Measurements from ENCODE around the gene ASB16.

ASB16 gene

GRCh38 chr17:44170499-44171201 is at the start of gene ASB16:
ASB16 (plus strand) TSS chr17:44170704; CDS start chr17:44170790, 86 bp downstream.
- H3K27me3 ChIP-seq (ENCODE audit: control insufficient read depth, insufficient read depth, low read length), result no peaks in the 10 kb centered on the region
- peak within 1 kb of the TSS; percentile 75 for H2AFZ ChIP-seq
- H3K9ac ChIP-seq, result no peak within 1 kb of the TSS
- H3K9me3 ChIP-seq (ENCODE audit: control insufficient read depth, low read length), result no peaks in the 10 kb centered on the region
- peak within 1 kb of the TSS; percentile 32 for H3K4me3 ChIP-seq (ENCODE audit: low read depth, low read length)
- peaks cover 19% of the 10 kb centered on the region for H3K4me1 ChIP-seq
- no peaks in the 10 kb centered on the region for H3K79me2 ChIP-seq
- no peaks in the 10 kb centered on the region for H3K36me3 ChIP-seq (ENCODE audit: control insufficient read depth, insufficient read depth, low read length)
- no peak for TF ChIP-seq CTCF (IDR thresholded peaks at IDR 0.05)
- peak within 1 kb of the TSS; percentile 51 for H3K27ac ChIP-seq
- peak within 1 kb of the TSS; percentile 65 for H3K4me2 ChIP-seq (ENCODE audit: low read length)

GRCh38 chr17:44120851-44121605 is 49.5 kb upstream of the ASB16 start:
- H3K27me3 ChIP-seq (ENCODE audit: control insufficient read depth, insufficient read depth, low read length), result no peaks in the 10 kb centered on the region
- peak overlapping the region; percentile 97 for H3K4me3 ChIP-seq (ENCODE audit: low read depth, low read length)
- no peaks in the 10 kb centered on the region for H3K36me3 ChIP-seq (ENCODE audit: control insufficient read depth, insufficient read depth, low read length)
- peak overlapping the region; percentile 99 for H3K4me2 ChIP-seq (ENCODE audit: low read length)
- peaks cover 9% of the 10 kb centered on the region for H3K4me1 ChIP-seq
- no peaks in the 10 kb centered on the region for H3K9me3 ChIP-seq (ENCODE audit: control insufficient read depth, low read length)
- H2AFZ ChIP-seq, result no peak overlapping the region
- H3K9ac ChIP-seq, result no peak overlapping the region
- H3K79me2 ChIP-seq, result peaks cover 29% of the 10 kb centered on the region
- TF ChIP-seq CTCF (IDR thresholded peaks at IDR 0.05), result no peak
- H3K27ac ChIP-seq, result no peak overlapping the region

GRCh38 chr17:44121997-44122815 is 48.3 kb upstream of the ASB16 start:
- peaks cover 29% of the 10 kb centered on the region for H3K79me2 ChIP-seq
- no peak overlapping the region for H2AFZ ChIP-seq
- no peak for TF ChIP-seq CTCF (IDR thresholded peaks at IDR 0.05)
- peaks cover 9% of the 10 kb centered on the region for H3K4me1 ChIP-seq
- H3K27ac ChIP-seq, result peak overlapping the region; percentile 78
- H3K36me3 ChIP-seq (ENCODE audit: control insufficient read depth, insufficient read depth, low read length), result no peaks in the 10 kb centered on the region
- peak overlapping the region; percentile 97 for H3K4me3 ChIP-seq (ENCODE audit: low read depth, low read length)
- no peak overlapping the region for H3K9ac ChIP-seq
- H3K4me2 ChIP-seq (ENCODE audit: low read length), result peak overlapping the region; percentile 99
- H3K27me3 ChIP-seq (ENCODE audit: control insufficient read depth, insufficient read depth, low read length), result no peaks in the 10 kb centered on the region
- no peaks in the 10 kb centered on the region for H3K9me3 ChIP-seq (ENCODE audit: control insufficient read depth, low read length)

- Histone ChIP-seq H3K4me1 (peaks cover 9% of the 10 kb centered on the region), H3K79me2 (peaks cover 25% of the 10 kb centered on the region), H3K27me3 (ENCODE audit: control insufficient read depth, insufficient read depth, low read length) (no peaks in the 10 kb centered on the region), H3K9me3 (ENCODE audit: control insufficient read depth, low read length) (no peaks in the 10 kb centered on the region), H3K9ac (peak overlapping the region; percentile 98), H3K4me3 (ENCODE audit: low read depth, low read length) (peak overlapping the region; percentile 97), H3K27ac (peak overlapping the region; percentile 78), H3K36me3 (ENCODE audit: control insufficient read depth, insufficient read depth, low read length) (no peaks in the 10 kb centered on the region), H3K4me2 (ENCODE audit: low read length) (peak overlapping the region; percentile 99), H2AFZ (peak overlapping the region; percentile 90)
- no peak for TF ChIP-seq CTCF (IDR thresholded peaks at IDR 0.05)
Measured at GRCh38 chr17:44122816-44123355, 47.6 kb upstream of the ASB16 start.

Data from parathyroid adenoma (tissue), 2 donors.